GM12875 (cell line): ENCODE data around the gene SSPN.

Experiments used
- H3K4me3 ChIP-seq: one replicate; pipeline ENCODE4 v1.5.1; 2011; ENCODE audit warnings: low read depth, low read length, control low read depth
- TF ChIP-seq, protein P1 (sequence below): IDR thresholded peaks from 2 replicates; pipeline ENCODE4 v1.5.1; 2011; ENCODE audit warnings: low read depth, mild to moderate bottlenecking, control low read depth, inconsistent platforms, low read length, moderate library complexity, borderline replicate concordance; ENCODE audit not compliant: insufficient read depth

The SSPN gene

DNA sequence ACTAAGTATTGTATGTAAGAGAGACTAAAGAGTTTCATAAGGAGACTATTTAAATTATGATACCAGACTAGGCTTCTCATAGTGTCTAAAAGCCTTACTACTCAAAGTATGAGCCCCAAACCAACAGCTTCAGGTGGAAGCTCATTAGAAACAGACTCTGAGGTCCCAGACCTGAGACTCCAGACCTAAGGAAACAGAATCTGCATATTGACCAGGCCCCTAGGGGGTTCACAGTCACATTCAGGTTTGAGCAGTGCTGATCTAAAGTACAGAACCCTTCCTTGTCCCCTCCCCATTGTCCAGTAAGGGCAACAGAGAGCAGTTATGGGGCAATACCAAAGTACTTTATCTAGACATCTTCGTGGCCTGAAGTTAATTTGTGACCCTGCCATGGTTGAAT, 87.7 kb downstream of the SSPN start:
- H3K4me3 ChIP-seq: no peak overlapping the region
- TF ChIP-seq, protein P1, sequence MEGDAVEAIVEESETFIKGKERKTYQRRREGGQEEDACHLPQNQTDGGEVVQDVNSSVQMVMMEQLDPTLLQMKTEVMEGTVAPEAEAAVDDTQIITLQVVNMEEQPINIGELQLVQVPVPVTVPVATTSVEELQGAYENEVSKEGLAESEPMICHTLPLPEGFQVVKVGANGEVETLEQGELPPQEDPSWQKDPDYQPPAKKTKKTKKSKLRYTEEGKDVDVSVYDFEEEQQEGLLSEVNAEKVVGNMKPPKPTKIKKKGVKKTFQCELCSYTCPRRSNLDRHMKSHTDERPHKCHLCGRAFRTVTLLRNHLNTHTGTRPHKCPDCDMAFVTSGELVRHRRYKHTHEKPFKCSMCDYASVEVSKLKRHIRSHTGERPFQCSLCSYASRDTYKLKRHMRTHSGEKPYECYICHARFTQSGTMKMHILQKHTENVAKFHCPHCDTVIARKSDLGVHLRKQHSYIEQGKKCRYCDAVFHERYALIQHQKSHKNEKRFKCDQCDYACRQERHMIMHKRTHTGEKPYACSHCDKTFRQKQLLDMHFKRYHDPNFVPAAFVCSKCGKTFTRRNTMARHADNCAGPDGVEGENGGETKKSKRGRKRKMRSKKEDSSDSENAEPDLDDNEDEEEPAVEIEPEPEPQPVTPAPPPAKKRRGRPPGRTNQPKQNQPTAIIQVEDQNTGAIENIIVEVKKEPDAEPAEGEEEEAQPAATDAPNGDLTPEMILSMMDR: no peak

GRCh38 chr12:26283617-26284016, 88.2 kb downstream of the SSPN start:
- TF ChIP-seq, protein P1: no peak
- no peak overlapping the region for H3K4me3 ChIP-seq

- TF ChIP-seq, protein P1: no peak
- H3K4me3 ChIP-seq: no peak overlapping the region
These were observed 90.0 kb downstream of the SSPN start for GRCh38 chr12:26285401-26285800.

DNA sequence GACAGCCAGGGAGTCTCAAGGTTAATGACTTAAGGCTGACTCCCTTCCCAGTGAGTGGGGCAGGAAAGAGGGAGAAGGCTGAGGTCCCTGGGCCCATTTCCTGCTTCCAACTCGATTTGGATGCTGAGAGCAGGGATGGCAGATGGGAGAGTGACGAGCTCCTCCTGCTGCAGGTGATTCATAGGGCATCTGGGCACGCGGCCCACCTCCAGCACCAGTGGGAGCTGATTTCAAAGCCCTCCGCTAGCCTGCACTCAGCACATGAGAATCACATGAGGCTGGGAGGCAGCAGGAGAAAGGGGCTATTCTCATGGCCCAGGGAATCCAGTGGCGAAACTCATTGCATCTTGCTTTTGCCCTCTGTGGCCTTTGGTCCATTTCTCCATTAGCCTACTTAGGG, 90.8 kb downstream of the SSPN start:
- no peak overlapping the region for H3K4me3 ChIP-seq
- TF ChIP-seq, protein P1: no peak

GRCh38 chr12:26287671-26288381, 92.5 kb downstream of the SSPN start:
- no peak overlapping the region for H3K4me3 ChIP-seq
- TF ChIP-seq, protein P1: no peak

DNA sequence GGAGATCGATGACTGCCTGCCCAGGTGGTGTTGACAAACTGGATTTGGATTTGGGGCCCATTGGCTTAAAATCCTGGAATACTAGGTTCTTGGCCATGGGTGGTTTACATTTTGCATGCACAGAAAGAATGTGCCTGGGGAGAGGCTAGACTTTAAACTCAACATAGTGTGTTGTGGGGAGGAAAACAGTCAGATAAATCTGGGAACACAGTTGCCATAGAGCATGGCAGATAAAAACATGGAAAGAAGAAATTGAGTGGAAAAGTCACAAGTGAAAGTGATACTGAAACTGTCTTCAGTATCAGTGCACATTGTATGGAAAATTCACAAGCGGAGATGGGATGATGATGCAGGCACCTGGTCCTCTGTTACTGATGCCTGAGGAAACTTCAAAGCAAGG, 95.2 kb downstream of the SSPN start:
- TF ChIP-seq, protein P1: no peak

DNA sequence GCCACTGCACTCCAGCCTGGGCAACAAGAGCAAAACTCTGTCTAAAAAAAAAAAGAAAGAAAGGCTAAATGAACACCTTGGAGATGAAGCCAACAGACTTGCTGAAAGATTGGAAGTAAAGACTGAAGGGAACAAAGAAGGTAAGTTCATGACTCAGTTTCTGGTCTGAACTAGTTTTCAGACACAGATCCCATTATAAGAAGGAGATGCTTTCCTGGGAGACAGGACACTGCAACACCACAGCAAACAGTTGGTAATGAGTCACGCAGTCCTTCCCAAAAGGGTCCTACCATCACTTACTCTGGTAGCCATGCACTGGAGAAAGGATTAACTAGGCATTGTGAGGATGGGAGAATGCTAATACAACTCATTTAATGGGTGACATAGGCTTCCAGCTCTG, 97.2 kb downstream of the SSPN start:
- TF ChIP-seq, protein P1: no peak
- H3K4me3 ChIP-seq: no peak overlapping the region

More for the DNA sequence above, 95.2 kb downstream of the SSPN start:
- H3K4me3 ChIP-seq: no peak overlapping the region
